Thyroid gland (tissue), 4 donors: ENCODE data around the gene GHITM. TPM values are rescaled to one million over a fixed set of nuclear protein-coding genes. Genes with fewer than 3 reads are reported as not detected.

ENCODE experiments used
- DNase-seq, 2 donors: peaks; one replicate each; pipeline ENCODE4 v3.0.0-alpha.2; 2019
- H3K27ac ChIP-seq, 3 donors: fragments of 200-600 bp; sonication (generic); 1 replicate in 2 of 3; 2 replicates in 1 of 3; pipeline ENCODE4 v1.5.1; 2016 to 2019; ENCODE audit warnings: mild to moderate bottlenecking in 1 of 3, moderate library complexity in 1 of 3
- H3K27me3 ChIP-seq: fragments of 200-600 bp; sonication (generic); one replicate; pipeline ENCODE4 v1.5.1; 2019
- H3K36me3 ChIP-seq, 2 donors: fragments of 200-600 bp; sonication (generic); one replicate each; pipeline ENCODE4 v1.5.1; 2016 to 2019
- H3K4me1 ChIP-seq, 2 donors: fragments of 200-600 bp; sonication (generic); one replicate each; pipeline ENCODE4 v1.5.1; 2017 to 2019
- H3K4me3 ChIP-seq, 3 donors: fragments of 200-600 bp; sonication (generic); replicated peaks in 1 of 3; 1 replicate in 2 of 3; 2 replicates in 1 of 3; pipeline ENCODE4 v1.5.1; 2016; ENCODE audit warnings: mild to moderate bottlenecking in 1 of 3
- H3K9me3 ChIP-seq: fragments of 200-600 bp; sonication (generic); one replicate; pipeline ENCODE4 v1.5.1; 2017
- CTCF ChIP-seq, 6 experiments: fragments of 200-600 bp in 3 of 6; fragments of 450-650 bp in 3 of 6; sonication (generic) in 3 of 6; IDR thresholded peaks; one replicate each; pipeline ENCODE4 v1.5.1; 2016 to 2019; ENCODE audit warnings: antibody characterized with exemption in 6 of 6, mild to moderate bottlenecking in 2 of 6, inconsistent platforms in 1 of 6, moderate library complexity in 1 of 6
- POLR2A ChIP-seq, 2 donors: fragments of 450-650 bp; IDR thresholded peaks; one replicate each; pipeline ENCODE4 v1.6.1; 2017; ENCODE audit warnings: antibody characterized with exemption in 2 of 2, mild to moderate bottlenecking in 2 of 2, moderate library complexity in 1 of 2
- WGBS, 2 donors: methylation state at CpG; one replicate each; pipeline ENCODE4 v1.1.5; 2017; 5-methylcytosine and 5-hydroxymethylcytosine counted together
- intact Hi-C: fragments of 100-400 bp; cut with DNase I; formaldehyde crosslinking; loops from one replicate; pipeline ENCODE4 v1.15.1; 2023
- total RNA-seq, 4 donors: library from RNA; depleted of rRNA; stranded (reverse); fragments of >200 nt; gene quantifications; one replicate each; pipeline ENCODE4 v1.2.3, GENCODE V29; 2016

The GHITM gene
- total RNA-seq, 4 donors from 2014 or later: 165 to 251 (median 202) TPM

GRCh38 chr10:84156768-84157167, 17.5 kb downstream of the GHITM start:
- H3K27ac ChIP-seq: no peak overlapping the region
- H3K4me3 ChIP-seq: no peak overlapping the region
- intact Hi-C loops: no loop called here
- H3K4me1 ChIP-seq: no peaks in the 10 kb centered on the region
- H3K36me3 ChIP-seq: peaks cover 17 to 26% of the 10 kb centered on the region in 2 donors
- no peaks in the 10 kb centered on the region for H3K9me3 ChIP-seq
- DNase-seq: no peak
- TF ChIP-seq POLR2A (IDR thresholded peaks at IDR 0.05) (no peak), CTCF (IDR thresholded peaks at IDR 0.05) (no peak)
- no peaks in the 10 kb centered on the region for H3K27me3 ChIP-seq
- 77 to 83% methylated on average over 10 of the region's 10 CpGs for WGBS, 2 donors

GRCh38 chr10:84158061-84158460, 18.8 kb downstream of the GHITM start:
- DNase-seq: no peak

DNA sequence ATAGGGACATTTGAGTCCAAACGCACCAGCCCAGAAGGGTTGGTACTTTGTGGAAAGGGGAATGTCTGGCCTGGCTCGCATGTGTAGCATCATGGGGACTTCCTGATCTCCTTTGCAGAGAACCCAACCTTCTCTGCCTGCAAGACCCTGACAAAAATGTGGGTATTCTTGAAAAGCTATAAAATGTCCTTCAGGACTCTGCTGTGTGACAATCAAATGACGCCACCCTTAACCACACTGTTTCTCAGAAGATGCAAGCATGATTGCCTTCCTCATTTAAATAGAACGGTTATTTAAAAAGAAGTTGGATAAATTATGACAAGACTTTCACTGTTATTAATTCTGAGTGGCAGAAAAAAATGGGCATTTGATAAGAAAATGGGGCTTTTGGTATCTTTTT, 19.2 kb downstream of the GHITM start:
- TF ChIP-seq POLR2A (IDR thresholded peaks at IDR 0.05): no peak
- TF ChIP-seq CTCF (IDR thresholded peaks at IDR 0.05): no peak
- Histone ChIP-seq H3K4me1 (no peaks in the 10 kb centered on the region), H3K36me3 (peaks cover 0 to 14% of the 10 kb centered on the region in 2 donors), H3K9me3 (no peaks in the 10 kb centered on the region), H3K27me3 (no peaks in the 10 kb centered on the region), H3K27ac (no peak overlapping the region), H3K4me3 (no peak overlapping the region)
- intact Hi-C loops: no loop called here
- no peak for DNase-seq
- WGBS, 2 donors: 84 to 85% methylated on average over 4 of the region's 4 CpGs

More at GRCh38 chr10:84158061-84158460, 18.8 kb downstream of the GHITM start:
- no peak for TF ChIP-seq CTCF (IDR thresholded peaks at IDR 0.05)
- no peak for TF ChIP-seq POLR2A (IDR thresholded peaks at IDR 0.05)
- Histone ChIP-seq H3K4me1 (no peaks in the 10 kb centered on the region), H3K9me3 (no peaks in the 10 kb centered on the region), H3K27me3 (no peaks in the 10 kb centered on the region), H3K36me3 (peaks cover 4 to 16% of the 10 kb centered on the region in 2 donors), H3K27ac (no peak overlapping the region), H3K4me3 (no peak overlapping the region)
- intact Hi-C loops: no loop called here
- 82 to 84% methylated on average over 2 of the region's 2 CpGs for WGBS, 2 donors

DNA sequence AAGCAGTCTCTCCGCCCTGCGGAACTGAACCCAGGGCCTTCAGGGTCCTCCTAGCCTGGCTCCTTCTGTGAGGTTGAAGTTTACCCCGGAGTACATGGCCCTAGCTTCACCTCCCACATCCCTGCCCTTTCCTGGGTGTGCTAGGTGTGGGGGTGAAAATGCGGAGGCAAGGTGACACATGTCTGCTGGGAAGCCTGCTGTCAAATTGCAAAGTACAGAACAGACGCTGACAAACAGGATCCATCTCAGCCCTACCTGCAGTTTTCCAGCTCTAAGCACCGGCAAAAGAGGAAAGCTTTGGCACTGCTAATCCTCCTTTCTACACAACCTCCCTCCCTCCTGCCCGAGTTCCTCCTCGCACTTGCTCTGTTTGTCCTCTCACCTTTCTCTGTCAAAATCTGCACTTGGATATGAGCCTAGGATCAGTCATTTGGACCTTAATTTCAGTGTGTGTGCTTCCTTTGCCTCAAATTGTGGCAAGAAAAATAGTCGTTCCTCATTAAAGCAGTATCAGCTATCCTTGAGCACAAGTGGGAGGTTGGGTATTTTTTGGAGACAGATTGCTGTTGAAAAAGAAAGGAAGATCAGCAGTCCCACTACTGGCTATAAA, 19.9 kb downstream of the GHITM start:
- Histone ChIP-seq H3K4me3 (no peak overlapping the region), H3K27me3 (no peaks in the 10 kb centered on the region), H3K4me1 (no peaks in the 10 kb centered on the region), H3K9me3 (no peaks in the 10 kb centered on the region), H3K36me3 (peaks cover 0 to 9% of the 10 kb centered on the region in 2 donors), H3K27ac (no peak overlapping the region)
- DNase-seq: no peak
- TF ChIP-seq POLR2A (IDR thresholded peaks at IDR 0.05): no peak
- TF ChIP-seq CTCF (IDR thresholded peaks at IDR 0.05): no peak
- intact Hi-C loops: no loop called here
- WGBS, 2 donors: 25 to 29% methylated on average over 9 of the region's 9 CpGs

DNA sequence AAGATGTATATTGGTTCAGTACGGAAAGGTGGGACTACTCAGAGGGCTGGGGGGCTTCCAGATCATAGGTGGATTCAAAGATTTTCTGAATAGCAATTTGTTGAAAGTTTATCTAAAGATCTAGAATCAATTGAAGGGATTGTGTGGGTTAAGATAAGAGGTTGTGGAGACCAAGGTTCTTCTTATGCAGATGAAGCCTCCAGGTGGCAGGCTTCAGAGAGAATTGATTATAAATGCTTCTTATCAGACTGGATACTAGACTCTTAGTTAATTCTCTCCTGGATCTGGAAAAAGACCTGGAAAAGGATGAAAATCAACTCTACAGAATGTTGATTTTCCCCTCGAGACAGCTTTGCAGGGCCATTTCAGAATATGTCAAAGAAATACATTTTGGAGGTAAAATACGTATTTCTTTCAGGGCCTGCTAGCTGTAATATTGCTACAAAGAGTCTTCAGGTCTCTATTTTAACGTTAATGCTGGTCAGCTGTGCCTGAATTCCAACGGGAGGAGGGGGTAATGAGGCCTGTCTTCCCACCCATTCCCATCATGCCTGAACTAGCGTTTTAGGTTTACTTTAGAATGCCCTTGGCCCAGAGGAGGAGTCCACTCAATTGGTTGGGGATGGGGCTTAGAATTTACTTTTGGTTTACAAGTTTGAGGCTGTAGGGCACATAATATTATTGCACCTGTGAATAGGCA, 21.5 kb downstream of the GHITM start:
- Histone ChIP-seq H3K4me1 (no peaks in the 10 kb centered on the region), H3K27me3 (no peaks in the 10 kb centered on the region), H3K4me3 (no peak overlapping the region), H3K36me3 (no peaks in the 10 kb centered on the region), H3K27ac (no peak overlapping the region), H3K9me3 (no peaks in the 10 kb centered on the region)
- intact Hi-C loops: no loop called here
- 41 to 45% methylated on average over 6 of the region's 6 CpGs for WGBS, 2 donors
- TF ChIP-seq CTCF (IDR thresholded peaks at IDR 0.05) (peak in 1 of 6 experiments; percentile 9), POLR2A (IDR thresholded peaks at IDR 0.05) (no peak)
- no peak for DNase-seq
